ENCODE results near the gene PIK3CD.

GRCh38 chr1:9646037-9646436, 5.5 kb upstream of the PIK3CD start:
- no peak for TF ChIP-seq CTCF (IDR thresholded peaks at IDR 0.05)
- no peak for TF ChIP-seq POLR2A (IDR thresholded peaks at IDR 0.05)
